ENCODE data around the gene SNTG2. TPM values are rescaled to one million over a fixed set of nuclear protein-coding genes. Genes with fewer than 3 reads are reported as not detected.

SNTG2 gene
- total RNA-seq, 1 donor from 2014 or later = not detected

- no peak overlapping the region for H3K4me3 Mint-ChIP-seq
- no peaks in the 10 kb centered on the region for H3K9me3 Mint-ChIP-seq
- no peaks in the 10 kb centered on the region for H3K4me1 Mint-ChIP-seq
- intact Hi-C loops (cut with micrococcal nuclease) = no loop called here
- no peak overlapping the region for H3K27ac Mint-ChIP-seq
- no peak for DNase-seq
- no peaks in the 10 kb centered on the region for H3K36me3 Mint-ChIP-seq (ENCODE audit: low read depth)
- no peaks in the 10 kb centered on the region for H3K27me3 Mint-ChIP-seq
These were observed 30.1 kb upstream of the SNTG2 start for GRCh38 chr2:920573-920972.

- Mint-ChIP-seq H3K4me1 (no peaks in the 10 kb centered on the region), H3K36me3 (ENCODE audit: low read depth) (no peaks in the 10 kb centered on the region), H3K4me3 (no peak overlapping the region), H3K27me3 (no peaks in the 10 kb centered on the region), H3K9me3 (no peaks in the 10 kb centered on the region), H3K27ac (no peak overlapping the region)
- intact Hi-C loops (cut with micrococcal nuclease) = no loop called here
- DNase-seq = no peak
These were observed 29.6 kb upstream of the SNTG2 start for GRCh38 chr2:920999-921398.

GRCh38 chr2:922185-922584, 28.5 kb upstream of the SNTG2 start:
- H3K4me3 Mint-ChIP-seq = no peak overlapping the region
- H3K9me3 Mint-ChIP-seq = no peaks in the 10 kb centered on the region
- H3K27me3 Mint-ChIP-seq = no peaks in the 10 kb centered on the region
- H3K27ac Mint-ChIP-seq = no peak overlapping the region
- DNase-seq = no peak
- no peaks in the 10 kb centered on the region for H3K36me3 Mint-ChIP-seq (ENCODE audit: low read depth)
- intact Hi-C loops (cut with micrococcal nuclease) = no loop called here
- no peaks in the 10 kb centered on the region for H3K4me1 Mint-ChIP-seq

GRCh38 chr2:923832-924601, 26.6 kb upstream of the SNTG2 start:
- Mint-ChIP-seq H3K4me3 (no peak overlapping the region), H3K27ac (no peak overlapping the region), H3K36me3 (ENCODE audit: low read depth) (no peaks in the 10 kb centered on the region), H3K27me3 (no peaks in the 10 kb centered on the region), H3K4me1 (no peaks in the 10 kb centered on the region), H3K9me3 (no peaks in the 10 kb centered on the region)
- intact Hi-C loops (cut with micrococcal nuclease) = no loop called here
- DNase-seq = no peak

GRCh38 chr2:924701-925100, 25.9 kb upstream of the SNTG2 start:
- Mint-ChIP-seq H3K4me3 (no peak overlapping the region), H3K36me3 (ENCODE audit: low read depth) (no peaks in the 10 kb centered on the region), H3K9me3 (no peaks in the 10 kb centered on the region), H3K27ac (no peak overlapping the region), H3K4me1 (no peaks in the 10 kb centered on the region), H3K27me3 (no peaks in the 10 kb centered on the region)
- intact Hi-C loops (cut with micrococcal nuclease) = no loop called here
- no peak for DNase-seq

GRCh38 chr2:925309-925708, 25.3 kb upstream of the SNTG2 start:
- H3K4me1 Mint-ChIP-seq = no peaks in the 10 kb centered on the region
- H3K36me3 Mint-ChIP-seq (ENCODE audit: low read depth) = no peaks in the 10 kb centered on the region

GRCh38 chr2:925711-926110, 24.9 kb upstream of the SNTG2 start:
- H3K4me1 Mint-ChIP-seq = no peaks in the 10 kb centered on the region
- H3K9me3 Mint-ChIP-seq = no peaks in the 10 kb centered on the region
- H3K27me3 Mint-ChIP-seq = no peaks in the 10 kb centered on the region
- intact Hi-C loops (cut with micrococcal nuclease) = no loop called here
- H3K36me3 Mint-ChIP-seq (ENCODE audit: low read depth) = no peaks in the 10 kb centered on the region
- H3K27ac Mint-ChIP-seq = no peak overlapping the region
- DNase-seq = no peak
- H3K4me3 Mint-ChIP-seq = no peak overlapping the region

More at GRCh38 chr2:925309-925708, 25.3 kb upstream of the SNTG2 start:
- DNase-seq = no peak
- Mint-ChIP-seq H3K9me3 (no peaks in the 10 kb centered on the region), H3K27ac (no peak overlapping the region), H3K4me3 (no peak overlapping the region), H3K27me3 (no peaks in the 10 kb centered on the region)
- intact Hi-C loops (cut with micrococcal nuclease) = no loop called here

GRCh38 chr2:926259-926793, 24.3 kb upstream of the SNTG2 start:
- no peaks in the 10 kb centered on the region for H3K4me1 Mint-ChIP-seq
- H3K36me3 Mint-ChIP-seq (ENCODE audit: low read depth) = no peaks in the 10 kb centered on the region
- intact Hi-C loops (cut with micrococcal nuclease) = no loop called here
- DNase-seq = no peak
- no peak overlapping the region for H3K27ac Mint-ChIP-seq
- no peak overlapping the region for H3K4me3 Mint-ChIP-seq
- H3K27me3 Mint-ChIP-seq = no peaks in the 10 kb centered on the region
- no peaks in the 10 kb centered on the region for H3K9me3 Mint-ChIP-seq

- Mint-ChIP-seq H3K4me3 (no peak overlapping the region), H3K27me3 (no peaks in the 10 kb centered on the region), H3K27ac (no peak overlapping the region), H3K36me3 (ENCODE audit: low read depth) (no peaks in the 10 kb centered on the region), H3K4me1 (no peaks in the 10 kb centered on the region), H3K9me3 (no peaks in the 10 kb centered on the region)
- no peak for DNase-seq
- intact Hi-C loops (cut with micrococcal nuclease) = no loop called here
These were observed 23.8 kb upstream of the SNTG2 start for GRCh38 chr2:926896-927295.

GRCh38 chr2:929011-929735, 21.5 kb upstream of the SNTG2 start:
- Mint-ChIP-seq H3K27me3 (no peaks in the 10 kb centered on the region), H3K27ac (no peak overlapping the region), H3K9me3 (no peaks in the 10 kb centered on the region), H3K4me3 (no peak overlapping the region), H3K36me3 (ENCODE audit: low read depth) (no peaks in the 10 kb centered on the region), H3K4me1 (no peaks in the 10 kb centered on the region)
- no peak for DNase-seq
- intact Hi-C loops (cut with micrococcal nuclease) = no loop called here

- no peaks in the 10 kb centered on the region for H3K9me3 Mint-ChIP-seq
- H3K27me3 Mint-ChIP-seq = no peaks in the 10 kb centered on the region
- intact Hi-C loops (cut with micrococcal nuclease) = no loop called here
- no peak overlapping the region for H3K4me3 Mint-ChIP-seq
- no peaks in the 10 kb centered on the region for H3K4me1 Mint-ChIP-seq
- no peak for DNase-seq
- no peaks in the 10 kb centered on the region for H3K36me3 Mint-ChIP-seq (ENCODE audit: low read depth)
- H3K27ac Mint-ChIP-seq = no peak overlapping the region
These were observed 20.7 kb upstream of the SNTG2 start for GRCh38 chr2:929925-930324.

- no peaks in the 10 kb centered on the region for H3K9me3 Mint-ChIP-seq
- no peak overlapping the region for H3K27ac Mint-ChIP-seq
- no peaks in the 10 kb centered on the region for H3K36me3 Mint-ChIP-seq (ENCODE audit: low read depth)
- intact Hi-C loops (cut with micrococcal nuclease) = no loop called here
- H3K4me1 Mint-ChIP-seq = no peaks in the 10 kb centered on the region
- H3K4me3 Mint-ChIP-seq = no peak overlapping the region
- no peak for DNase-seq
- H3K27me3 Mint-ChIP-seq = no peaks in the 10 kb centered on the region
These were observed 19.7 kb upstream of the SNTG2 start for GRCh38 chr2:930935-931334.

- Mint-ChIP-seq H3K4me3 (no peak overlapping the region), H3K36me3 (ENCODE audit: low read depth) (no peaks in the 10 kb centered on the region), H3K27ac (no peak overlapping the region), H3K9me3 (no peaks in the 10 kb centered on the region), H3K4me1 (no peaks in the 10 kb centered on the region), H3K27me3 (no peaks in the 10 kb centered on the region)
- intact Hi-C loops (cut with micrococcal nuclease) = no loop called here
- no peak for DNase-seq
These were observed 18.1 kb upstream of the SNTG2 start for GRCh38 chr2:932320-933115.

- Mint-ChIP-seq H3K9me3 (no peaks in the 10 kb centered on the region), H3K27me3 (no peaks in the 10 kb centered on the region), H3K4me1 (no peaks in the 10 kb centered on the region), H3K27ac (no peak overlapping the region), H3K4me3 (no peak overlapping the region), H3K36me3 (ENCODE audit: low read depth) (no peaks in the 10 kb centered on the region)
- intact Hi-C loops (cut with micrococcal nuclease) = no loop called here
- no peak for DNase-seq
These were observed 16.8 kb upstream of the SNTG2 start for GRCh38 chr2:933734-934295.
